Mononuclear cell (primary cell): ENCODE results near the gene ANO2. TPM values are rescaled to one million over a fixed set of nuclear protein-coding genes. Genes with fewer than 3 reads are reported as not detected.

Experiments used
- H3K27me3 ChIP-seq: 2 replicates; pipeline ENCODE4 v1.6.0; 2011; ENCODE audit warnings: low read length, control low read depth; ENCODE audit not compliant: insufficient read depth
- H3K4me1 ChIP-seq: 2 replicates; pipeline ENCODE4 v1.5.1; 2011; ENCODE audit warnings: mild to moderate bottlenecking, low read length, control low read depth; ENCODE audit not compliant: insufficient read depth
- H3K4me3 ChIP-seq: 2 replicates; pipeline ENCODE4 v1.5.1; 2011; ENCODE audit warnings: mild to moderate bottlenecking, low read length, moderate library complexity
- H3K9me3 ChIP-seq: 2 replicates; pipeline ENCODE4 v1.5.1; 2011; ENCODE audit warnings: low read depth, mild to moderate bottlenecking, control low read depth, low read length
- total RNA-seq: library from RNA; depleted of rRNA; stranded (reverse); fragments of >200 nt; gene quantifications from one replicate; pipeline ENCODE4 v1.2.3, GENCODE V29; 2012

The ANO2 gene
- total RNA-seq, 1 donor = 0.31 TPM

- no peak overlapping the region for H3K4me3 ChIP-seq
- no peaks in the 10 kb centered on the region for H3K9me3 ChIP-seq
- H3K27me3 ChIP-seq = peaks cover 43% of the 10 kb centered on the region
Observed at GRCh38 chr12:5947006-5947405, 1.9 kb upstream of the ANO2 start.

GRCh38 chr12:5946388-5946787, 1.3 kb upstream of the ANO2 start:
- H3K4me3 ChIP-seq = no peak overlapping the region
- peaks cover 43% of the 10 kb centered on the region for H3K27me3 ChIP-seq
- H3K9me3 ChIP-seq = no peaks in the 10 kb centered on the region
- H3K4me1 ChIP-seq = no peaks in the 10 kb centered on the region

More at GRCh38 chr12:5947006-5947405, 1.9 kb upstream of the ANO2 start:
- no peaks in the 10 kb centered on the region for H3K4me1 ChIP-seq

- H3K4me1 ChIP-seq = no peaks in the 10 kb centered on the region
- no peak overlapping the region for H3K4me3 ChIP-seq
- H3K27me3 ChIP-seq = peaks cover 48% of the 10 kb centered on the region
- no peaks in the 10 kb centered on the region for H3K9me3 ChIP-seq
Observed at GRCh38 chr12:5944688-5945070, 380 bp downstream of the ANO2 start.

- Histone ChIP-seq H3K27me3 (peaks cover 51% of the 10 kb centered on the region), H3K4me3 (no peak overlapping the region), H3K4me1 (no peaks in the 10 kb centered on the region), H3K9me3 (no peaks in the 10 kb centered on the region)
Observed at GRCh38 chr12:5944053-5944452, 1.0 kb downstream of the ANO2 start.

GRCh38 chr12:5941907-5942306, 3.2 kb downstream of the ANO2 start:
- Histone ChIP-seq H3K4me3 (no peak overlapping the region), H3K27me3 (peaks cover 46% of the 10 kb centered on the region), H3K4me1 (no peaks in the 10 kb centered on the region), H3K9me3 (no peaks in the 10 kb centered on the region)

- Histone ChIP-seq H3K9me3 (no peaks in the 10 kb centered on the region), H3K27me3 (no peaks in the 10 kb centered on the region), H3K4me3 (no peak overlapping the region), H3K4me1 (no peaks in the 10 kb centered on the region)
Observed at GRCh38 chr12:5927732-5928516, 17.1 kb downstream of the ANO2 start.

GRCh38 chr12:5925646-5926045, 19.4 kb downstream of the ANO2 start:
- Histone ChIP-seq H3K27me3 (no peaks in the 10 kb centered on the region), H3K4me1 (no peaks in the 10 kb centered on the region), H3K9me3 (no peaks in the 10 kb centered on the region), H3K4me3 (no peak overlapping the region)

GRCh38 chr12:5924342-5924741, 20.7 kb downstream of the ANO2 start:
- H3K9me3 ChIP-seq = no peaks in the 10 kb centered on the region
- H3K4me3 ChIP-seq = no peak overlapping the region
- H3K27me3 ChIP-seq = no peaks in the 10 kb centered on the region
- no peaks in the 10 kb centered on the region for H3K4me1 ChIP-seq

- Histone ChIP-seq H3K4me1 (no peaks in the 10 kb centered on the region), H3K4me3 (no peak overlapping the region), H3K27me3 (no peaks in the 10 kb centered on the region), H3K9me3 (no peaks in the 10 kb centered on the region)
Observed at GRCh38 chr12:5923751-5924150, 21.3 kb downstream of the ANO2 start.

GRCh38 chr12:5923043-5923605, 21.9 kb downstream of the ANO2 start:
- Histone ChIP-seq H3K27me3 (no peaks in the 10 kb centered on the region), H3K4me3 (no peak overlapping the region), H3K9me3 (no peaks in the 10 kb centered on the region), H3K4me1 (no peaks in the 10 kb centered on the region)

- Histone ChIP-seq H3K9me3 (no peaks in the 10 kb centered on the region), H3K4me3 (no peak overlapping the region), H3K4me1 (no peaks in the 10 kb centered on the region), H3K27me3 (no peaks in the 10 kb centered on the region)
Observed at GRCh38 chr12:5921966-5922899, 22.8 kb downstream of the ANO2 start.

GRCh38 chr12:5921027-5921909, 23.8 kb downstream of the ANO2 start:
- Histone ChIP-seq H3K27me3 (no peaks in the 10 kb centered on the region), H3K4me1 (no peaks in the 10 kb centered on the region), H3K4me3 (no peak overlapping the region), H3K9me3 (no peaks in the 10 kb centered on the region)

- no peaks in the 10 kb centered on the region for H3K27me3 ChIP-seq
Observed at GRCh38 chr12:5916785-5917290, 28.2 kb downstream of the ANO2 start.

GRCh38 chr12:5915511-5915910, 29.5 kb downstream of the ANO2 start:
- Histone ChIP-seq H3K27me3 (no peaks in the 10 kb centered on the region), H3K4me1 (no peaks in the 10 kb centered on the region), H3K4me3 (no peak overlapping the region), H3K9me3 (no peaks in the 10 kb centered on the region)

More at GRCh38 chr12:5916785-5917290, 28.2 kb downstream of the ANO2 start:
- H3K9me3 ChIP-seq = no peaks in the 10 kb centered on the region
- no peaks in the 10 kb centered on the region for H3K4me1 ChIP-seq
- no peak overlapping the region for H3K4me3 ChIP-seq
